ENCODE measurements around the gene NID2.

The NID2 gene

GRCh38 chr14:52023518-52023917 is 45.3 kb downstream of the NID2 start:
- no peak for FAIRE-seq

DNA sequence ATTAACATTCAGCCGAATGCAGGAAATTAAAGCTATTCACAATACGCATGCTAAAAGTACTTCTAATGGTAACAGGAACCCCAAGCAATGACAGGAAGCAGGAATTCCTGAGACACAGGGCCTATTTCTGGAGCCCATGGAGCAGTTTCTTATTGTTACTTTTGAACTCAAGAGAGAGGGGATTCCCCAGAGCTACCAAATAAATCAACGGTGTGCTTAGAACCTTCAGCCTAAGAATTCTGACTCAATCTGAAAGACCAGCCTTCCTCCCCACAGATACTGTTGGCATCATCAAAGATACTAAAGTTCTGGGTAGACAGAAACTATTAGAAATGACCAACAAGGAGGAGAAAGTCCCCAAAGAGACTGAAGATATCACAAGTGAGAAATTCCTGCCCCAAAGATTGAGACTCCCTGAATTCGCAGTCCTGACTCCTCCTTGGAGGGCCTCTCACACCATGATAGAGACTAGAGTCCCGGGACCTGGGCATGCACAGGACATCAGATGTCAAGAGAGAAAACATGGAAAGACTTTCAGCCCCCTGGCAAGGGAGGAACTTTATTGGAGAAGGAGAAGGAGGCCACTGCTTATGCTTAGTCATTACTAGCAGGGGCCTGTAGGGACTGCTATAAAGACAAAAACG is 46.8 kb downstream of the NID2 start:
- FAIRE-seq = no peak

- FAIRE-seq = no peak
Observed at GRCh38 chr14:52020866-52021717, 47.8 kb downstream of the NID2 start.

GRCh38 chr14:52020161-52020714 is 48.6 kb downstream of the NID2 start:
- FAIRE-seq = no peak

DNA sequence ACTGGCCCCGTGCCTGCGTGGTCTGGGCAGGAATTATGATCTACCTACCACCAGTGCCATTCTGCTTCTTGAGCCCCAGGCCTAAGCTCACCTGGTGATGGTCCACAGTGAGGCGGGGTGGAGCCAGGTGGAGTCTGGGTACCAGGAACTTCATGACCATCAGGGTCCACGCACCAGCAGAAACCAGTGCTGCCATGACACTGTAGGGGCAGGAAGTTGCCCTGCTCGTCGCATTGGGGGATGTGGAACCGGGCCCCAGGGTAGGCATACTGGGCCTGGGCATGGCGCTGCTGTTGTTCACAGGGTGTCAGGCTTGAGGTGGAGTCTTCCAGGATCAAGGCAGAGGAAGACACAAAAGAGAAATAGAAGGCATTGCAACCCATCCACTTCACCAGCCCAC is 49.9 kb downstream of the NID2 start:
- FAIRE-seq = no peak

- FAIRE-seq = no peak
Observed at GRCh38 chr14:52018252-52018651, 50.6 kb downstream of the NID2 start.

- FAIRE-seq = no peak
Observed at GRCh38 chr14:52015411-52016030, 53.3 kb downstream of the NID2 start.

- no peak for FAIRE-seq
Observed at GRCh38 chr14:52014601-52015267, 54.1 kb downstream of the NID2 start.

GRCh38 chr14:52013984-52014600 is 54.8 kb downstream of the NID2 start:
- no peak for FAIRE-seq

- FAIRE-seq = no peak
Observed at GRCh38 chr14:52012635-52013034, 56.2 kb downstream of the NID2 start.

DNA sequence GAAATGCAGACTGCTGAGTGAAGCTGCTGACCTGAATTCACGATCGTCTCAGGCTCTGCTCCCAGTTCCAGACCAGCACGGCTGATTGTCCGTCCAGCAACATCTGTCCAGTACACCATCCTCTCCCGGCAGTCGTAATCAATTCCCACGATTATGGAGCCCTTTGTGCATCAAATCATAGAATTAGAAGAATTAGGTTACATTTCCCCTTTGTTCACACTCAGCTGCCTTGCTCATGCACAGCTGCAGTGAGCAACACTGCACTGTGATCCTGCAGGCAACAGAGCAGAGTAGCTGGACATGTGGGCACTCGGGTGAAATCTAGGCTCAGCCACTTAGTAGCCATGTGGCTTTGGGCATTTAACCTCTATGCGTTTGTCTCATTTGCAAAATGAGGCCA is 57.3 kb downstream of the NID2 start:
- FAIRE-seq = no peak

DNA sequence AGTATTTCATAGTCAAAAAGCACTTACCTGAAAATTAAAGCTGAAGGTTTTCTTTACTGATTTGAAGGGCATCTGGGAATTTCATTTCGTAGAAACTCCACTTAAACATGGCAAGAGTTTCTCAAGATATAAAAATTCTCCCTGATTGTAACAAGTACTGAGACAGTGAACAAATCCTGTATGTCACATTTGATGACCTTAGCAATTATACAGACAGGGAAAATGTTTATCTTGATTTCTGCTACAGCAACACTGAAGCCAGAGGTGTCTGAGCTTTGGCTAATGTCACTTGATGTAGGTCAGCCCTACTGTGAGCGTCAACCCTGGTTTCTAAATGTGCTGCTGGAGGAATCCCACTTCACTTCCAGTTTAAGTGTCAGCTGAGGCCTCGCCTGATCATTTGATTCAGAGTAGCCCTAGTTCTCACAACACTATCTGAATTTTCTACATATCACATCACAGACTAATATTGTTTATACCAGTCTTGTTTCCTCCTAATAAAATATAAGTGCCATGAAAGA is 58.6 kb downstream of the NID2 start:
- no peak for FAIRE-seq

- no peak for FAIRE-seq
Observed at GRCh38 chr14:52008136-52008535, 60.7 kb downstream of the NID2 start.

GRCh38 chr14:52007637-52008036 is 61.2 kb downstream of the NID2 start:
- FAIRE-seq = no peak

- no peak for FAIRE-seq
Observed at GRCh38 chr14:52007211-52007610, 61.6 kb downstream of the NID2 start.

DNA sequence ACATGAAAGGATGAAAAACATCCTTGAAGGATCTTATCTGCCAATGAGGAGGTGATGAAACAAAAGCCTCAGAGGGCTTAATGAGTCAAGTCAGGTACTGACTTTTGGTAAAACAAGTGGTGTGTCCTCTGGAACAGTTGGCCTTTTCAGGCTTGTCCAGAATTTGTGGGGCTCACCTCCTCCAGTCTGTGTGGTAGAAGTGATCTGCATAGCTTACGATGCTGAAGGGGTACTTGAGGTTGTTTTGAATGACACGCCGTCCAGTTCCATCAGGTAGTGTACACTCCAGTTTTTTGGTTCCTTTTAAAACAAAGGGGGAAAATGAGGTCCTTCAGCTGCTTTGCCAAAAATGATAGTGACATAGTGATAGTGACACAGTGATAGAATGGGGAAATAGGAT is 62.5 kb downstream of the NID2 start:
- no peak for FAIRE-seq

- FAIRE-seq = no peak
Observed at GRCh38 chr14:52005625-52006024, 63.2 kb downstream of the NID2 start.

DNA sequence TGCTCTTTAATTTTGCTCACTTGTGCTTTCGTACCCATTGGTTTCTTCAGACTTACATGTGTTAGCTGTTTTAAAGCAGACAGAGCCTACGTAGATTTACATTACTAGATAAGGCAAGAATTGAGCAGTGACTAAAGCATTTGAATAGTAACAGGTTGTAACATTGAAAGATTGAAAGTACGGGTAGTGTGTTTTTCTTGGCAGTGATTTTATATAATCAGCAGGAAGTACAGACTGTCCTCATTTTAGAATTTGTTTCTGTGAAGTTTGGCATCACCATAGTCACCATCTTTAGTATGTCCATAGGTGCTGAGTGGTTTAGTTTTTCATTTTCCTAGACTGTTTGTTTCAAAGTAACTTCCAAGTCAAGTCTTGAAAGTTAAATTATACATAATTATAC is 65.5 kb downstream of the NID2 start:
- no peak for FAIRE-seq

DNA sequence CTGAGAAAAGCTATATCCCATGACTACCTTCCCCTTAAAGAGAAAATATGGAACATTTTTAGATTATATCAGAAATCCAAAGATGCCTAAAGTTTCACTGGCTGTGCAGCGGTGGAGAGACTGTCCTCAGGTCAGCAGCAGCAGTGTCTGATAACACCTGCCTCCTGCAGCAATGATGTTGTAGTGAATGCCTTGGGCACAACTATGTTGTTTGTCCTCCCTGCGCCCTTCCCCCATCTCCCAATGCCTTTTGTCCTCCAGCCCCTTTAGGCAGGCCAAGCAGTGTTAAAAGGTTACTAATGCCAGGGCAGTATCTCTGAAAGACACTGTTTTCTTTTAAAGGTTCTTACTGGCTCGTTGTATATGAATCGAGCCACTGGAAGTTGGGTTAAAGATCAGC is 66.3 kb downstream of the NID2 start:
- FAIRE-seq = no peak

DNA sequence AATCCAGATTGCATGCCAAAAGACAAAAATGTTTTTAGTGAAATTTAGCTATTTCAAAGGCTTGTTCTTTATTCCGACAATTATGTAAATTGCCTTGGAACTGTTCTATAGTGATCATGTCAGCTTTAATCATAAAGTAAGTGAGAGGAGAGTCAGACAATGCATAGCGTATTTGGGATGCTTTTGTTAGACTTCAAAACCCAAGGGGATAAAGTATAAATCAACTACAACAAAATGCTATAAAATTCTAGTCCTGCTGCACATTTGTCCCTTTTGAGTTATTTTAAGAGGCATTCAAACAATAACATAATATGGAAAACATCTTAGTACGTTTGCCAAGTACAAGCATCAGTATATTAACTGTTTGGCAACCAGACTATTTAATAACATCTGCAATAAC is 68.2 kb downstream of the NID2 start:
- FAIRE-seq = no peak

- no peak for FAIRE-seq
Observed at GRCh38 chr14:52000019-52000582, 68.8 kb downstream of the NID2 start.

DNA sequence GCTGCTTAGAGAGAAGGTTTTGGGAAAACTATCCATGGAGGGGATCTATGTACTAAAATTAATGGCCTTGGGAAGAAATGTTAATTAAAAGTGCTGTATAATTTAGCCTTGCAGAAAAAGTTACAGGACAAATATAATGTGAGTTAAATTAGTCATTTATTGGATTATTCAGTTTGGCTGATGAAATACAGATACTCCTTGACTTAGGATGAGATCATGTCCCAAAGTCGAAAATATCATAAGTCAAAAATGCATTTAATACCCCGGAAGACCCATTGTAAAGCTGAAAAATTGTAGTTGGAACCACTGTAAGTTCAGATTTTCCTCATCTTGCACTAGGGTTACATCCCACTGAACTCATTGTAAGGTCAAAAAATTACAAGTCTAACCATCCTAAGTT is 69.8 kb downstream of the NID2 start:
- FAIRE-seq = no peak
